ENCODE measurements around the gene PI16.
"Not testable (repeated sequence)": the region's sequence is repeated elsewhere in the genome, so short reads cannot be mapped to it uniquely, and the experiment has no call there.

The PI16 gene

GRCh38 chr6:36977470-36977941 is 23.0 kb downstream of the PI16 start:
- no peak for DNase-seq

DNA sequence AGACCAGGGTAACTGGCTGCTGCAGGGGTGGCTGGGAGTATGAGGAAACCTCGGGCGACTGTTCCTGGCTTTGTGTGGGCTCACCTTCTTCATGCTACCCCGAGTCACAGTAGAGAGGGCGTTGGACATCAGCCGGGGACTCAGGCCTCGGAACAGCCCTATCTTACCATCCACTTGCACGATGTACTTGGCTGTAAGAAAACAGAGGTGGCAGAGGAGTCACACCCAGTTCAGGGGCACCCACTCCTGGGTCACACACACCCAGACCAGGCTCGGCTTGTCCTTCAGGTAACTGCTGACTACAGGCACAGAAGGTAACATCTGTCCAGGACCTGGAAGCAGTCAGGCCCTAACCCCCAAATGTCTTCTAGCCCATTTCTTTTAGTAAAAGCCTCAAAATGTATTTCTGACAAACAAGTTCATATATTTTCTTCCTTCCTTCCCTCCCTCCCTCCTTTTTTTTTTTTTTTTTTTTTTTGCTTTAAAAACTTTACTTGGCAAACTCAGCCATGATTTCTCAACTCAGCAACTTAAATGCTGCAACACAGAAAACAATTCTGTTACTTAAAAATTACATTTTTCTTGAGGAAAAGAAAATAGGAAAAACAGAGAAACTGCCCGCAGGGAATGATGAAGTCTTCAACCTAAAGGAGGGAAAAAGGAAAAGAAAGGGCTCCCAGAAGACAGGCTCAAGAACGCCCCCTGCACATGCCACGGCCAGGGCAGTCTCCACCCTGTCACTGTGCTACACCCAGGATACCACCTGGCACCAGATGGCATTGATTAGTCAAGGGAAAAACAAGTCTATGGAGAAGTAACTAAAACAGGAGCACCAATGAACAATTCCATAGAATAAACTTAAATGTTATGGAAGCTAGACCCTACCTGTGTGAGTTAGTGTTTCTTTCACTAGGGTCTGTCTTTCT is 24.1 kb downstream of the PI16 start:
- DNase-seq = no peak

GRCh38 chr6:36979347-36979742 is 24.8 kb downstream of the PI16 start:
- DNase-seq = peak; percentile 8 to 51

DNA sequence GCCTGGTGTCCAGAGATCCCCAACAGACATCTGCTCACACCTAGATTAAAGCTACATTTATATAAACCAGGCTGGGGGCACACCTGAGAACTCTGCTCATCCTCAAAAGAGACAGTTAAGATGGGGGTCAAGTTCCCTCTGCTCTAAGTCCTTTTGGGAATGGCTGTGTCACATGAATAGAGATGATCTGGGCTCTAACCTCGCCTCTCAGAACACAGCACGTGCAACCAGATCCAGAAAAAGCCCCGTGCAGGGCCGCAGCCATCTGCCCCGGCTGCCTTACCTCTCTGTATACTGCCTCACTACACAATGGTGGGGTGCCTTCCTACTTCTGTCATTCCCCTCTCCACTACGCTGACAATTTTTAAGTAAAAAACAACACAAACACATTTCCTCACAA is 25.6 kb downstream of the PI16 start:
- no peak for DNase-seq

- DNase-seq = no peak
These were observed 26.5 kb downstream of the PI16 start for GRCh38 chr6:36980876-36981619.

DNA sequence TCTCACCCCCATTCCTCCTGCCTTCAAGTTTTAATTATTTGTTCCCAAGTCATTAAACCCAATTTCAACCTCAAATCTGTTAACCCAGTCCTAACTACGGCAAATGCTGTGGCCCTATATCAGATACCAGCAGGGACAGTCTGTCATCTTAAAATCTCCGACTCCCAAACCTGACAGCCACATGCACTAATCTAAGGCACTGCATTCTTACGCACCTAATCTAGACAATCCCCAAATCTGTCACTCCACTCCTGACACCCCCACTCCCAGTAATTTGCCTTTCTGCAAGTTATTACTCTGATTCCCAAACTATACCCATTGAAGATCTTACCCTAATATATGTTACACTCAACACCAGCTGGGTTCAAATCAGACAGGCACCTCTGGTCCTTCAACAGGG is 29.0 kb downstream of the PI16 start:
- no peak for DNase-seq

GRCh38 chr6:36984581-36985416 is 30.3 kb downstream of the PI16 start:
- no peak for DNase-seq

GRCh38 chr6:36985417-36985807 is 30.9 kb downstream of the PI16 start:
- no peak for DNase-seq

DNA sequence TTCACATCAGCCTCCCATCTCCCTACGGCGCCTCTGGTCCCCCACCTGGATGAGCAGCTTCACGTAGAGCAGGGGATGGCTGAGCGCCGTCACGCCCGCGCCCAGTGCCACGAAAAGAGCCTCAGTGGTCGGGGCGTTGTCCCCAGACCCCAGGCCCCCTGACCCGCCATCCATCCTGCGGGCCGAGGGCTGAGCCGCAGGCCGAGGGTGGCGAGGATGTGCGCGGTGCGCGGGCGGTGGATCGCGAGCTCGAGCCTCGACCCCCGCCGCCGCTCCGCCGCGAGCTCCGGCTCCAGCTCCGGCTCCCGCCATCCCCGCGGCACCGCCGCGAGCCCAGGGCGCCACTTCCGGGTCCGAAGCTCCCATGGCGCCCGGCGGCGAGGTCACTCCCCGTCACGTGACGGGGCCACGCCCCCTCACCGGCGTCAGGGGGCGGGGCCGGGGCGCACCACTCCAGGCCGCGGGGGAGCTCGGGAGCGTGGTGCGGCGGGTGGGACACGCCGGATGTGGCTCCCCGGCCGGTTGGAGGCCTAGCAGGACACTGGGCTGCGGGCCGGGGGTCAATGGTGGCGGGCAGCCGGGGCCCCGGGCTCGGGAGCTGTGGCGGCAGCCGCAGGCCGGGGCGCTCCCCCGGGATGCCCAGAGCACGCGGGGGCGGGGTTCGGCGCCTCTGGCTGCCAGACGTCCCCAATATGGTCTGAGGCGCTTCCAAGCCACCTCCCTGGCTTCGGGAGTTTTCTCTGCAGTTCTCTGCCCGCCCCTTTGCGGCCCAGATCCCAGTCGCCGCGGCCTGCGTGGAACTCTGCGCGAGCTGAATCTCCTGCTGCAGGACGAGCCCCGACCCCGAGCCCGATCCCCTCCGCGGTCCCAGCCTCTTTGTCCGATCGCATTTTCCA is 31.5 kb downstream of the PI16 start, which contains the start of gene MTCH1:
Gene MTCH1 (minus strand): TSS at position 389 of the 896 bp plus-strand sequence. CDS start 23 bp downstream, at position 366.
- DNase-seq = peak; percentile 35 to 65

DNA sequence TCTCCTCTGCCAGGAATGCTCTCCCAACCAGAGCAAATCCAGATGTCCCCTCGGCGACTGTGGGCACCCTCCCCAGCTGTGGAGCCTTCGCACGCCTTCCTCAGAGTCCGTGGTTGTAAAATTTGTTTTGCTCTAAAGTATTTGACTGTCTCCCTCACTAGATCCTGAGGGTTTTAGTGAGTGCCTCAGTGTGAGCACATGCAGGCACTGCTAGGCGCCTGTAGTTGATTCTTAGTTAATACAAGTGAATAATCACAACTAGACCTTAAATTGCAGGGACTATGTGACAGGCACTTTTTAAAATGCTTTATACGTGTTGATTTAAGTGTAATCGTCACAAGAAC is 32.1 kb downstream of the PI16 start:
- DNase-seq = no peak

DNA sequence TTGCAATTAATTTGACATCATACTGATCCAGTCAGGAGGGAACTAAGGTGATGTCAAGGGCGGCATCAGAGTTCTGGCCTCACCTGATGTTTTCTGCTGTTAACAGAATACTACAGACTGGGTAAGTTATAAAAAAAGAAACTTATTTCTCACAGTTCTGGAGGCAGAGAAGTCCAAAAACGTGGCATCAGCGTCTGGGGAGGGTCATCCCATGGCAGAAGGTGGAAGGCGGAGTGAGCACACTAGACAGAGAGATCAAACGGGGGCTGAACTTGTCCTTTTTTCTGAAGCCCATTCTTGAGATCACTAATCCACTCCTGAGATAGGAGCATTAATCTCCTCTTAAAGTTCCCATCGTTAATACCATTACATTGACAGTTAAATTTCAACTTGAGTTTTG is 34.7 kb downstream of the PI16 start:
- no peak for DNase-seq

DNA sequence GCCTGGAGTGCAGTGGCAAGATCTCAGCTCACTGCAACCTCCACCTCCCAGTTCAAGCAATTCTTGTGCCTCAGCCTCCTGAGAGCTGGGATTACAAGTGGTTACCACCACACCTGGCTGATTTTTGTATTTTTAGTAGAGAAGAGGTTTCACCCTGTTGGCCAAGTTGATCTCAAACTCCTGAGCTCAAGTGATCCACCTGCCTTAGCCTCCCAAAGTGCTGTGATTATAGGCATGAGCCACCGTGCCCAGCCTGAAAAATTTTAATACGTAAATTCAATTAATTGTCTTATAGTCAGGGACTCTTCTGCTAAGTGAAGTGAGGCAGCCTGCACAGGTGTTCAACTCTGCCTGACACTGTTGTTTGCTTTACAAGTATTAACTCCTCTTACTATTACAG is 35.9 kb downstream of the PI16 start:
- not testable (repeated sequence) for DNase-seq

DNA sequence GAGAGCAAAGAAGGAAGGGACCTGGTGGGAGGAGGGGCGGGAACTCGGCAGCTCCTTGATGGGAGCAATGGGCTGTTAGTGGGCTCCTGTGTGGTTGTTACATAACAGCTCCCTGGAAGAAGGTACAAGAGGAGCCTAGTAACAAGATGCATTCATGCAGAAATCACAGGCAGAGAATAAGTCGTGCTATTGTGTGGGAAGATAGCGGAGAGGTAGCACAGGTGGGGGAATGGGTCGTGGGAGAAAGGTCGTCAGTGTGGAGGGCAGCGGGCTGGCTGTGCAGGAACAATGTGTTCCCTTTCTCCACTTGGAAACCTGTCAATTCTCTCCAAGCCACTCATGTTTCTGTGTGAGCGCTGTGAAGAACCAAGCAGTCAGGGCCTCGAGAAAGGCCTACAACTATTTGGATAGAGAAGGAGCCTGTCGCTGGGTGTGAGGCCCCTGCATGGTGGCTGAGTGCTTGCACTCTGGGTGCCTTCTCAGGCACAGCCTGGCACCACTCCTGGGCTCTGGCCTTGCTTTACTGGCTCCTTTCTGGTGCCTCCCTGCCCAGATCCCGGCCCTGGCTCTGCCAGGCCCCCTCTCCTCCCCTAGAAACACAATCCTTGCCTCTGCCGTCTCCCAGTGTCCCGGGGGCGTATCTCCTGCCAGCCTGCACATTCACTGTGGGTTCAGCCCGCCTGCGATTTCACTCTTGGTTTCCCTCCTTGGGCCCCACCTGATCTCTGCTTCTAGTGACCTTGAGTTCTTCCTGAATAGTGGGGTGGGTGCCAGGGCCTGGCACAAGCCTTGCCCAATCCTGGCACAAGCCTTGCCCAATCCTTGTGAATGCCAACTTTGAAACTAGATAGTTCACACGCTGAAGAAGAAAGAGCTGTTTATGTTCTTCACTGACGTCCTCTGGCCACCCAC is 43.5 kb downstream of the PI16 start:
- peak in 1 of 2 experiments; percentile 19 for DNase-seq

GRCh38 chr6:36998723-36999038 is 44.1 kb downstream of the PI16 start:
- no peak for DNase-seq

DNA sequence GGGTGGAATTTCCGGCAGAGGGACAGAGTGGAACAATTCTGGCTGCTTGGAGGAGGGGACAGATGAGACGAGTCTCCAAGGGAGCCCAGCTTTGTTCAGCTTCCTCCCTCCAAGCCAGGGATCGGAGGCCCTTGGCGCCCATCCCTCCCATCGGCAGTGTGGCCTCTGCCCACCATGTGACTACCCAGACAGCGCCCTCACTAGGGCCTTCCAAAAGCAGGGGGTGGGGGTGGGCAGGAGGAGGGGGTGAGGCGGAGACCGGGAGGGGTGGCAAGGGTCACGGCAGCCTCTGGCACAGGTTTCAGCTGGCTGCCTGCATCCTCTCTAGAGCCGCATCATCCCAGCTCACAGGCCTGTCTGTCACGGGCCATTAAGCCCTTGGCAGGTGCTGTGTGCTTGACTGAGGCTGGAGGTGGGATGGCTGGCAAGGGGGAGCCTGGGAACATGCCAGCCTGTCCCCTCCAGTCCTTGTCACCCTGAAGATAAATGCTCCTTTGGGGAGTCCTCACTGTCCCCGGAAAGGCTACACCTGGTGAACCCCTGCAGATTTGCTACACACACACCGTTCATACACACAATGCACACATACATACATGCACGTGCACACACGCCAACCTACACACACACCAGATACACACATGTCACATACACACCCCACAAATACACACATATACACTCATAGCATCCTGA is 44.7 kb downstream of the PI16 start:
- DNase-seq = no peak

GRCh38 chr6:36999751-37000125 is 45.2 kb downstream of the PI16 start:
- no peak for DNase-seq

DNA sequence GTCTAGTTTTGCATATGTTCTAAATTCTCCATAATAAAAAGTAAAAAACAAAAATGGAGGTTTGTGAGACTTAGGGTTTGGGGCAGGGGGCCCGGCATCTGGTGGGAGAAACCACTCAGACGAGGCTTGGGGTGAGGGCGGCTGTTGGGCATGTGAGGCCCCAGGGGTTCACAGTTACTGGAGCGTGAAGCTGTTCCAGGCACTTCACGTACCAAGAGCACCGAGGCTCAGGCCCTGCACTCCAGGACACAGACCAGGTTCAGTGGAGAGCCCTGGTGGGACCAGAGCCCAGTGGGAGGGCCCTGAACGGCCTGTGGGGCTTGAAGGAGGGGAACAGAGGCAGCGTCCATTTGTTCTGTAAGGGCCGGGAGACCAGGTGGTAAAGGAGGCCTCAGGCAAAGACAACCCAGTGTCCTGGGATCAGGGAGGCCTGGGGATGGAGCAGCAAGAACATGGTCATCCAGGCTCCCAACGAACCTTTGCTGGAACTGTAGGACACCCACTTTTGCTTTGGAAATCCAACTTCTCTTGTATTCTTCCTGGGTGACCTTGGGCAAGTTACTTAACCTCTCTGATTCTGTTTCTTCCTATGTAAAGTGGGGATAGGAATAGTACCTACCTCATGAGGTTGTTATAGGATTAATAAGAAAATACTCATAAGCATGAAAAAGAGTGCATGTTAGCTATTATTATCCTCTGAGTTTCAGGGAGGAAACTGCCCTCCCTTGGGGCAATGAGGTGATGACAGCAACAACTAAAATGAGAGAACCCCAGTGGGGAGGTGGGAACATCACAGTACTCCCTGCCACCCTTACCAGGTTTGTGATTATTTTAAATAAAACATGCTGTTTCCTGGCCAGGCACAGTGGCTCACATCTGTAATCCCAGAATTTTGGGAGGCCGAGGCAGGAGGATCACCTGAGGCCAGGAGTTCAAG is 49.8 kb downstream of the PI16 start:
- DNase-seq = no peak

GRCh38 chr6:37005061-37005810 is 50.7 kb downstream of the PI16 start, which contains the start of gene FGD2:
Gene FGD2 (plus strand): TSS chr6:37005655. CDS start chr6:37005818, 163 bp downstream.
- no peak for DNase-seq
